ENCODE measurements around the gene NCOR1. TPM values are rescaled to one million over a fixed set of nuclear protein-coding genes. Genes with fewer than 3 reads are reported as not detected.

The NCOR1 gene
- total and polyA plus RNA-seq, 10 of the 15 experiments (the other 5 are each of a cell fraction or from before 2014, with no cell fraction given): 34.5 to 135 (median 82.9) TPM

DNA sequence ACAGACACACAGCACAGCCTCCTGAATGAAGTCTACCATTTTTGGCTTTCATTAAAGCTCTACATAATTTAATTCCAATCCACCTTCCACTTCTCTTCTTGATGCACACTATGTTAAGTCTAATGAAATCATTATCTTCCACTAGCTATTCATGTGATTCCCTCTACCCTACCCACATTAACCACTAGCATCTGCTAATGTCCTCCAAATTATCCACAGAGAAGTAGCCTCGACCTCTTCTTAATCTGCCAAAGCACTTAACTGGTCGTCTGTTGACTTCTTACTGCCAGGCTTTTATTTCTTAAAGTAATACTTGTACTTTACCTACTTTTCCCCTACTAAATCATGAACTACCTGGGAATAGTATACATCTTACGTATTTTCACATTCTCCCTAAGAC lies 91.8 kb downstream of the NCOR1 start (continued):
- TF ChIP-seq ZBTB4 (CRISPR knock-in tag; IDR thresholded peaks at IDR 0.05): no peak
- no peak for TF ChIP-seq HCFC1 (IDR thresholded peaks at IDR 0.05; ENCODE audit: low read length)
- no peak for TF ChIP-seq CHD4 (IDR thresholded peaks at IDR 0.05)
- no peak for TF ChIP-seq ZNF622 (IDR thresholded peaks at IDR 0.05)
- no peak for TF ChIP-seq HDGF (IDR thresholded peaks at IDR 0.05)
- TF ChIP-seq NR2C1 (IDR thresholded peaks at IDR 0.05): no peak
- TF ChIP-seq EED (IDR thresholded peaks at IDR 0.05; ENCODE audit: low read depth): no peak
- TF ChIP-seq MYC (IDR thresholded peaks at IDR 0.05; ENCODE audit: insufficient read depth, insufficient read length, insufficient replicate concordance, low read length, severe bottlenecking): no peak

GRCh38 chr17:16122697-16123434 lies 92.5 kb downstream of the NCOR1 start:
- CTCF ChIA-PET: interaction anchor here (0.7 kb wide), 1 partner anchor 45 kb away, joined by 3 read pairs; no protein-coding TSS in a partner anchor
- no peak overlapping the region for H3K4me3 ChIP-seq
- H3K4me2 ChIP-seq (ENCODE audit: control insufficient read depth, insufficient read depth): no peak overlapping the region
- H3K9me3 ChIP-seq (replicated peaks; ENCODE audit: control insufficient read depth, insufficient read depth, low read length): no peaks in the 10 kb centered on the region
- no peak overlapping the region for H3K9ac ChIP-seq (ENCODE audit: control insufficient read depth, insufficient read depth, low read length)
- H3K79me2 ChIP-seq (ENCODE audit: control insufficient read depth, insufficient read depth, low read length): no peaks in the 10 kb centered on the region
- in situ Hi-C loops (cut with MboI) (no loop called here), intact Hi-C loops (cut with micrococcal nuclease; ENCODE audit: unreplicated experiment) (no loop called here)
- H3K27ac ChIP-seq (ENCODE audit: control insufficient read depth, insufficient read depth): no peak overlapping the region
- DNase-seq (ENCODE audit: low read depth, low spot score) (no peak), FAIRE-seq (no peak), ATAC-seq (no peak)
- SMC1A ChIA-PET (ENCODE audit: uncharacterized antibody, unreplicated experiment): no interaction called here
- H4K20me1 ChIP-seq (ENCODE audit: control insufficient read depth, insufficient read depth): no peaks in the 10 kb centered on the region
- RAD21 ChIA-PET (ENCODE audit: unreplicated experiment): interaction anchor here (1.0 kb wide), 1 partner anchor 92 kb away, joined by 3 read pairs; the partner anchor contains the start of gene NCOR1
- H2AFZ ChIP-seq (ENCODE audit: control insufficient read depth, low read depth, low read length): no peak overlapping the region
- H3K36me3 ChIP-seq (ENCODE audit: control insufficient read depth in 2 of 2, insufficient read depth in 2 of 2, low read length in 1 of 2): peaks cover 5 to 15% of the 10 kb centered on the region in 2 experiments
- 98% methylated on average over 8 of the region's 8 CpGs for WGBS (ENCODE audit: insufficient coverage, insufficient replicate concordance, low lambda C conversion rate, missing lambda C conversion rate)
- no TSS peak for BruUV-seq (replicated peaks)
- no peaks in the 10 kb centered on the region for H3K4me1 ChIP-seq (ENCODE audit: control insufficient read depth, insufficient read depth, low read length)
- H3K27me3 ChIP-seq (replicated peaks in 1 of 2; ENCODE audit: control insufficient read depth in 2 of 2, insufficient read depth in 2 of 2, low read length in 1 of 2): no peaks in the 10 kb centered on the region
- POLR2A ChIA-PET: no interaction called here
- TF ChIP-seq SUPT20H (IDR thresholded peaks at IDR 0.05; ENCODE audit: borderline replicate concordance, control insufficient read depth, low read depth, low read length): no peak
- TF ChIP-seq POLR2AphosphoS2 (IDR thresholded peaks at IDR 0.05; ENCODE audit: low read depth, low read length): no peak
- TF ChIP-seq NFIC (IDR thresholded peaks at IDR 0.05; ENCODE audit: low read depth, low read length): no peak
- no peak for TF ChIP-seq IKZF1 (conservative IDR thresholded peaks at IDR 0.05)
- no peak for TF ChIP-seq LARP7 (IDR thresholded peaks at IDR 0.05)
- TF ChIP-seq, protein P1, sequence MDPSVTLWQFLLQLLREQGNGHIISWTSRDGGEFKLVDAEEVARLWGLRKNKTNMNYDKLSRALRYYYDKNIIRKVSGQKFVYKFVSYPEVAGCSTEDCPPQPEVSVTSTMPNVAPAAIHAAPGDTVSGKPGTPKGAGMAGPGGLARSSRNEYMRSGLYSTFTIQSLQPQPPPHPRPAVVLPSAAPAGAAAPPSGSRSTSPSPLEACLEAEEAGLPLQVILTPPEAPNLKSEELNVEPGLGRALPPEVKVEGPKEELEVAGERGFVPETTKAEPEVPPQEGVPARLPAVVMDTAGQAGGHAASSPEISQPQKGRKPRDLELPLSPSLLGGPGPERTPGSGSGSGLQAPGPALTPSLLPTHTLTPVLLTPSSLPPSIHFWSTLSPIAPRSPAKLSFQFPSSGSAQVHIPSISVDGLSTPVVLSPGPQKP (IDR thresholded peaks at IDR 0.05; ENCODE audit: low read depth, low read length): no peak
- TF ChIP-seq EZH2 (IDR thresholded peaks at IDR 0.05; ENCODE audit: borderline replicate concordance, control insufficient read depth, low read depth, low read length): no peak
- no peak for TF ChIP-seq BRCA1 (IDR thresholded peaks at IDR 0.05; ENCODE audit: low read depth, low read length)
- TF ChIP-seq IKZF2 (IDR thresholded peaks at IDR 0.05): no peak
- TF ChIP-seq, protein P2, sequence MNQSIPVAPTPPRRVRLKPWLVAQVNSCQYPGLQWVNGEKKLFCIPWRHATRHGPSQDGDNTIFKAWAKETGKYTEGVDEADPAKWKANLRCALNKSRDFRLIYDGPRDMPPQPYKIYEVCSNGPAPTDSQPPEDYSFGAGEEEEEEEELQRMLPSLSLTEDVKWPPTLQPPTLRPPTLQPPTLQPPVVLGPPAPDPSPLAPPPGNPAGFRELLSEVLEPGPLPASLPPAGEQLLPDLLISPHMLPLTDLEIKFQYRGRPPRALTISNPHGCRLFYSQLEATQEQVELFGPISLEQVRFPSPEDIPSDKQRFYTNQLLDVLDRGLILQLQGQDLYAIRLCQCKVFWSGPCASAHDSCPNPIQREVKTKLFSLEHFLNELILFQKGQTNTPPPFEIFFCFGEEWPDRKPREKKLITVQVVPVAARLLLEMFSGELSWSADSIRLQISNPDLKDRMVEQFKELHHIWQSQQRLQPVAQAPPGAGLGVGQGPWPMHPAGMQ (IDR thresholded peaks at IDR 0.05; ENCODE audit: borderline replicate concordance): no peak
- TF ChIP-seq CREB1 (IDR thresholded peaks at IDR 0.05; ENCODE audit: low read depth): no peak

All from GM12878 (cell line).